ENCODE measurements around the gene EPS8.

- TF ChIP-seq, protein P1, sequence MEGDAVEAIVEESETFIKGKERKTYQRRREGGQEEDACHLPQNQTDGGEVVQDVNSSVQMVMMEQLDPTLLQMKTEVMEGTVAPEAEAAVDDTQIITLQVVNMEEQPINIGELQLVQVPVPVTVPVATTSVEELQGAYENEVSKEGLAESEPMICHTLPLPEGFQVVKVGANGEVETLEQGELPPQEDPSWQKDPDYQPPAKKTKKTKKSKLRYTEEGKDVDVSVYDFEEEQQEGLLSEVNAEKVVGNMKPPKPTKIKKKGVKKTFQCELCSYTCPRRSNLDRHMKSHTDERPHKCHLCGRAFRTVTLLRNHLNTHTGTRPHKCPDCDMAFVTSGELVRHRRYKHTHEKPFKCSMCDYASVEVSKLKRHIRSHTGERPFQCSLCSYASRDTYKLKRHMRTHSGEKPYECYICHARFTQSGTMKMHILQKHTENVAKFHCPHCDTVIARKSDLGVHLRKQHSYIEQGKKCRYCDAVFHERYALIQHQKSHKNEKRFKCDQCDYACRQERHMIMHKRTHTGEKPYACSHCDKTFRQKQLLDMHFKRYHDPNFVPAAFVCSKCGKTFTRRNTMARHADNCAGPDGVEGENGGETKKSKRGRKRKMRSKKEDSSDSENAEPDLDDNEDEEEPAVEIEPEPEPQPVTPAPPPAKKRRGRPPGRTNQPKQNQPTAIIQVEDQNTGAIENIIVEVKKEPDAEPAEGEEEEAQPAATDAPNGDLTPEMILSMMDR (IDR thresholded peaks at IDR 0.05; ENCODE audit: low read length) = no peak
- no peak for TF ChIP-seq EZH2 (optimal IDR thresholded peaks at IDR 0.05; ENCODE audit: low read depth, low read length)
Observed at GRCh38 chr12:15591811-15592210, 197.4 kb downstream of the EPS8 start.

All from MM.1S (cell line).